Ovary (tissue), 9 donors: Measurements from ENCODE around the gene LYPLA2. TPM values are rescaled to one million over a fixed set of nuclear protein-coding genes. Genes with fewer than 3 reads are reported as not detected.

ENCODE experiments used
- DNase-seq, 5 donors: peaks; one replicate each; pipeline ENCODE4 v3.0.0-alpha.2; 2019 to 2020
- H3K27ac ChIP-seq, 2 donors: fragments of 200-600 bp; one replicate each; pipeline versions ENCODE4 v1.5.1 to v1.8.0; 2019 to 2022
- H3K27me3 ChIP-seq: fragments of 200-600 bp; one replicate; pipeline ENCODE4 v1.8.0; 2022
- H3K36me3 ChIP-seq: fragments of 200-600 bp; sonication (generic); one replicate; pipeline ENCODE4 v1.5.1; 2019
- H3K4me1 ChIP-seq: one replicate; pipeline ENCODE4 v1.8.1; 2013; ENCODE audit warnings: mild to moderate bottlenecking, moderate library complexity; ENCODE audit not compliant: insufficient read depth
- H3K4me3 ChIP-seq: fragments of 200-600 bp; sonication (generic); one replicate; pipeline ENCODE4 v1.5.1; 2017
- H3K9me3 ChIP-seq, 2 donors: fragments of 200-600 bp in 1 of 2; sonication (generic) in 1 of 2; one replicate each; pipeline versions ENCODE4 v1.5.1 to v1.8.1; 2013 to 2019; ENCODE audit warnings: mild to moderate bottlenecking in 1 of 2, moderate library complexity in 1 of 2
- EP300 ChIP-seq: sonication (generic); formaldehyde crosslinking; IDR thresholded peaks from one replicate; pipeline ENCODE4 v1.6.1; 2017; ENCODE audit warnings: antibody characterized with exemption
- POLR2A ChIP-seq: fragments of 450-650 bp; IDR thresholded peaks from one replicate; pipeline ENCODE4 v1.6.1; 2017; ENCODE audit warnings: antibody characterized with exemption, mild to moderate bottlenecking, moderate library complexity
- WGBS, 3 donors: extraction: QIAGEN DNeasy Blood & Tissue Kit in 1 of 3; methylation state at CpG; one replicate each; pipeline versions ENCODE4 v1.1.5 to v1.1.7; 2013 to 2017; 5-methylcytosine and 5-hydroxymethylcytosine counted together
- intact Hi-C, 4 donors: fragments of 100-400 bp; cut with DNase I; formaldehyde crosslinking; loops; one replicate each; pipeline versions ENCODE4 v1.11.0 to v1.15.1; 2022 to 2023
- polyA plus RNA-seq, 2 donors: library from polyadenylated mRNA; stranded (reverse); fragments of 200-250 nt in 1 of 2; fragments of 350-450 nt in 1 of 2; fragmentation: Illumina TruSeq in 1 of 2; extraction: RNeasy Lipid Tissue Mini Kit (QIAGEN cat#74804) in 1 of 2; gene quantifications; one replicate each; pipeline ENCODE4 v1.2.3, GENCODE V29; 2013 to 2014
- total RNA-seq, 7 donors: library from RNA; depleted of rRNA in 2 of 7; stranded (reverse); fragments of >200 nt in 2 of 7; fragmentation: NEBNext Ultra II Directional in 3 of 7; extraction: Animal tissue kit (Norgen Biotek cat#: 25700) in 3 of 7; gene quantifications; one replicate each; pipeline versions ENCODE4 v1.1.0 to v1.2.4, GENCODE V29; 2016 to 2023
- TF ChIP-seq, protein P1 (sequence below), 3 donors: fragments of 450-650 bp in 2 of 3; fragments of 200-600 bp in 1 of 3; IDR thresholded peaks; one replicate each; pipeline versions ENCODE4 v1.5.1 to v1.8.0; 2016 to 2022; ENCODE audit warnings: antibody characterized with exemption in 3 of 3, mild to moderate bottlenecking in 1 of 3
- donor health status: DM: no; HTN: no; CAD: no; lungs with moderate emphysema.
- donor health status: DM: no; HTN: no; CAD: no.
- donor health status: Bipolar disorder and iron deficiency.
- donor health status: DM: yes; HTN: yes; CAD: no.
- donor health status: DM: no; HTN: no; CAD: no.
- donor health status: DM: yes; HTN: yes; CAD: no.

Gene LYPLA2
- total and polyA plus RNA-seq, 9 donors, result 8.5 to 33.2 (median 26.0) TPM

DNA sequence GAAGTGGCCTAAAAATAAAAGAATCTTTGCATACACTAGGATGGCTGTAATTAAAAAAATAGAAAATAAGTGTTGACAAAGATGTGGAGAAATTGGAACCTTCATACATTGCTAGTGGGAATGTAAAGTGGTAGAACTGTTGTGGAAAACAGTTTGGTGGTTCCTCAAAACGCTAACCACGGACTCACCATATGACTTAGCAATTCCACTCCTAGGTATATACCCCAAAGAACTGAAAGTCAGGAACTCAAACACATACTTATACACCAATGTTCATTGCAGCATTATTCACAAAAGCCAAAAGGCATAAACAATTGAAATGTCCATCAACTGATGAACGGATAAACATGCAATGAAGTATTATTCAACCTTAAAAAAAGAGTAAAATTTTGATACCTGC, 45.1 kb downstream of the LYPLA2 start:
- no peaks in the 10 kb centered on the region for H3K36me3 ChIP-seq
- H3K27ac ChIP-seq, result no peak overlapping the region
- no peak overlapping the region for H3K4me3 ChIP-seq
- WGBS, 3 donors, result 77 to 86% (median 79%) methylated on average over 3 of the region's 3 CpGs
- intact Hi-C loops, result no loop called here
- no peaks in the 10 kb centered on the region for H3K9me3 ChIP-seq
- TF ChIP-seq, protein P1, sequence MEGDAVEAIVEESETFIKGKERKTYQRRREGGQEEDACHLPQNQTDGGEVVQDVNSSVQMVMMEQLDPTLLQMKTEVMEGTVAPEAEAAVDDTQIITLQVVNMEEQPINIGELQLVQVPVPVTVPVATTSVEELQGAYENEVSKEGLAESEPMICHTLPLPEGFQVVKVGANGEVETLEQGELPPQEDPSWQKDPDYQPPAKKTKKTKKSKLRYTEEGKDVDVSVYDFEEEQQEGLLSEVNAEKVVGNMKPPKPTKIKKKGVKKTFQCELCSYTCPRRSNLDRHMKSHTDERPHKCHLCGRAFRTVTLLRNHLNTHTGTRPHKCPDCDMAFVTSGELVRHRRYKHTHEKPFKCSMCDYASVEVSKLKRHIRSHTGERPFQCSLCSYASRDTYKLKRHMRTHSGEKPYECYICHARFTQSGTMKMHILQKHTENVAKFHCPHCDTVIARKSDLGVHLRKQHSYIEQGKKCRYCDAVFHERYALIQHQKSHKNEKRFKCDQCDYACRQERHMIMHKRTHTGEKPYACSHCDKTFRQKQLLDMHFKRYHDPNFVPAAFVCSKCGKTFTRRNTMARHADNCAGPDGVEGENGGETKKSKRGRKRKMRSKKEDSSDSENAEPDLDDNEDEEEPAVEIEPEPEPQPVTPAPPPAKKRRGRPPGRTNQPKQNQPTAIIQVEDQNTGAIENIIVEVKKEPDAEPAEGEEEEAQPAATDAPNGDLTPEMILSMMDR (IDR thresholded peaks at IDR 0.05), result no peak
- TF ChIP-seq EP300, result no peak
- no peak for TF ChIP-seq POLR2A
- H3K27me3 ChIP-seq, result no peaks in the 10 kb centered on the region
- DNase-seq, result no peak
- H3K4me1 ChIP-seq, result peaks cover 2% of the 10 kb centered on the region

DNA sequence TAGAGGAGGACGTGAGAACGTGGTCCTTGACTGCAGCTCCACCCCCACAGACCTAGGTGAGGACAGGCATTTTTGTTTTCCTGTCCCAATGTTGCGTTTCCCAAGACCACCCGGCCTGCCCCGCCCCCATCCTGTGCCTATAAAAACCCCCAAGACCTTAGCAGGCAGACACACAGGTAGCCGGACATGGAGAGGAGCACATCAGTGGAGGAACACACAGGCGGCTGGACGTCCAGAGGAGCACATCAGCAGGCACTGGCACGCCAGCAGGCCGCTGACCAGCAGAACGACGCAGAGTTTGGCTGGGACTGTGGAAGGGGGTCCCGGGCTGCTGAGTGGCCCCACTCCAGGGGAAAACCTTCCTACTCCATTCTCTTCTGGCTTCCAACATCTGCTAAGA, 47.0 kb downstream of the LYPLA2 start:
- Histone ChIP-seq H3K36me3 (no peaks in the 10 kb centered on the region), H3K4me3 (no peak overlapping the region), H3K27me3 (no peaks in the 10 kb centered on the region), H3K27ac (no peak overlapping the region), H3K9me3 (no peaks in the 10 kb centered on the region), H3K4me1 (peaks cover 2% of the 10 kb centered on the region)
- DNase-seq, result no peak
- WGBS, 3 donors, result 8 to 12% (median 10%) methylated on average over 13 of the region's 13 CpGs
- no peak for TF ChIP-seq POLR2A
- no peak for TF ChIP-seq EP300
- TF ChIP-seq, protein P1 (IDR thresholded peaks at IDR 0.05), result no peak
- intact Hi-C loops, result no loop called here

DNA sequence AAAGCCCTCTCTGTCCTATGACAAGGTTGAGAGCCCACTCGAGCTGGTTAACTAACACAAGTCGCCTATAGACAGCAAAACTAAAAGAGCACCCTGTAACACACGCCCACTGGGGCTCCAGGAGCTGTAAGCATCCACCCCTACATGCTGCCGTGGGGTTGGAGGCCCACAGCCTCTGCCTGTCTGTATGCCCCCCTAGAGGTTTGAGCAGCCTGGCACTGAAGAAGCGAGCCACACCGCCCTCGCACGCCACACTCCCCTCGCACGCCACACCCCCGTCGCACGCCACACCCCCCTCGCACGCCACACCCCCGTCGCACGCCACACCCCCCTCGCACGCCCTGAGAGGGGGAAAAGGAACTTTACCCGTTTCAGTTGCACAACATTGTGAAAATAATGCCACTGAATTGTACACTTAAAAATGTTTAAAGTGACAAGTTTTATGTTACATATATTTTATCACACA, 47.5 kb downstream of the LYPLA2 start:
- 0 to 1% (median 0%) methylated on average over 14 to 21 of the region's 21 CpGs for WGBS, 3 donors
- H3K36me3 ChIP-seq, result no peaks in the 10 kb centered on the region
- H3K4me3 ChIP-seq, result peak overlapping the region; percentile 33
- peaks cover 2% of the 10 kb centered on the region for H3K4me1 ChIP-seq
- H3K27me3 ChIP-seq, result no peaks in the 10 kb centered on the region
- TF ChIP-seq POLR2A (no peak), EP300 (no peak)
- TF ChIP-seq, protein P1 (IDR thresholded peaks at IDR 0.05), result no peak
- intact Hi-C loops, result no loop called here
- no peak overlapping the region for H3K27ac ChIP-seq
- H3K9me3 ChIP-seq, result no peaks in the 10 kb centered on the region
- DNase-seq, result peak; percentile 47 to 68 (median 66)

DNA sequence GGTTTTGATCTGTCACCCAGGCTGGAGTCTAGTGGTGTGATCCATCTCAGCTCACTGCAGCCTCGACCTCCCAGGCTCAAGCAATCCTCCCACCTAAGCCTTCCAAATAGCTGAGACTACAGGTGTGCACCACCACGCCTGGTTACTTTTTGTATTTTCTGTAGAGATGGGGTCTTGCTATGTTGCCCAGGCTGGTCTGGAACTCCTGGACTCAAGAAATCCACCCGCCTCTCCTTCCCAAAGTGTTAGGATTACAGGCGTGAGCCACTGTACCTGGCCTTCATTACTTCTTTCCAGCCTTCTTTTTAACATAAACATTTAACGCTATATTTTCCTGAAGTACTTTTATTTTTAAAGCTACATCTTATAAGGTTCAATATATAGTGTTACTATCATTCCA, 52.7 kb downstream of the LYPLA2 start:
- H3K27ac ChIP-seq, result no peak overlapping the region
- no peak overlapping the region for H3K4me3 ChIP-seq
- intact Hi-C loops, result no loop called here
- TF ChIP-seq POLR2A, result no peak
- TF ChIP-seq, protein P1 (IDR thresholded peaks at IDR 0.05), result no peak
- TF ChIP-seq EP300, result no peak
- peaks cover 0 to 3% of the 10 kb centered on the region in 2 donors for H3K9me3 ChIP-seq
- no peaks in the 10 kb centered on the region for H3K27me3 ChIP-seq
- 86 to 93% (median 88%) methylated on average over 5 of the region's 5 CpGs for WGBS, 3 donors
- DNase-seq, result no peak
- no peaks in the 10 kb centered on the region for H3K36me3 ChIP-seq
- no peaks in the 10 kb centered on the region for H3K4me1 ChIP-seq

Other genes with a start within 250 kb of the LYPLA2 start
- gene ID3, start 231.6 kb upstream of the LYPLA2 start, total RNA-seq, result 100 to 1,000 TPM in 4 of 7 donors, 10 to 100 TPM in 3; 44.1 to 274 (median 143) TPM
- 100 to 1,000 TPM in 1 of 2 donors, 10 to 100 TPM in 1; 37.9 to 257 TPM for gene ID3, start 231.6 kb upstream of the LYPLA2 start, polyA plus RNA-seq
- gene RPL11, start 99.3 kb upstream of the LYPLA2 start, total RNA-seq, result 1,000 to 10,000 TPM; 1,656 to 2,751 (median 1,969) TPM
- 1,000 to 10,000 TPM; 4,158 to 5,066 TPM for gene RPL11, start 99.3 kb upstream of the LYPLA2 start, polyA plus RNA-seq
- 10 to 100 TPM; 17.8 to 38.0 (median 27.3) TPM for gene ELOA, start 47.7 kb upstream of the LYPLA2 start, total RNA-seq
- 10 to 100 TPM; 13.0 to 29.8 TPM for gene ELOA, start 47.7 kb upstream of the LYPLA2 start, polyA plus RNA-seq
- 10 to 100 TPM; 39.9 to 46.5 (median 42.7) TPM for gene PITHD1, start 12.7 kb upstream of the LYPLA2 start, total RNA-seq
- 10 to 100 TPM; 43.4 to 55.0 TPM for gene PITHD1, start 12.7 kb upstream of the LYPLA2 start, polyA plus RNA-seq
- 10 to 100 TPM; 10.1 to 17.7 (median 13.4) TPM for gene GALE, start 9.6 kb downstream of the LYPLA2 start, total RNA-seq
- 10 to 100 TPM in 1 of 2 donors, 1 to 10 TPM in 1; 3.2 to 11.5 TPM for gene GALE, start 9.6 kb downstream of the LYPLA2 start, polyA plus RNA-seq
- gene HMGCL, start 34.3 kb downstream of the LYPLA2 start, total RNA-seq, result 10 to 100 TPM; 14.3 to 31.7 (median 25.2) TPM
- 10 to 100 TPM; 28.7 to 41.4 TPM for gene HMGCL, start 34.3 kb downstream of the LYPLA2 start, polyA plus RNA-seq
- 10 to 100 TPM; 21.7 to 66.1 (median 25.6) TPM for gene FUCA1, start 77.1 kb downstream of the LYPLA2 start, total RNA-seq
- gene FUCA1, start 77.1 kb downstream of the LYPLA2 start, polyA plus RNA-seq, result 100 to 1,000 TPM in 1 of 2 donors, 10 to 100 TPM in 1; 25.0 to 112 TPM
- under 1 TPM in 2 of 7 donors, not detected in 5; 0.03 to 0.11 TPM for gene CNR2, start 122.2 kb downstream of the LYPLA2 start, total RNA-seq
- gene CNR2, start 122.2 kb downstream of the LYPLA2 start, polyA plus RNA-seq, result under 1 TPM in 1 of 2 donors, not detected in 1; 0.10 TPM
- gene PNRC2, start 168.7 kb downstream of the LYPLA2 start, total RNA-seq, result 100 to 1,000 TPM in 3 of 7 donors, 10 to 100 TPM in 4; 72.5 to 121 (median 99.0) TPM
- gene PNRC2, start 168.7 kb downstream of the LYPLA2 start, polyA plus RNA-seq, result 100 to 1,000 TPM in 1 of 2 donors, 10 to 100 TPM in 1; 92.4 to 119 TPM
- gene SRSF10, start 189.2 kb downstream of the LYPLA2 start, total RNA-seq, result 100 to 1,000 TPM in 3 of 7 donors, 10 to 100 TPM in 4; 86.4 to 130 (median 99.1) TPM
- gene SRSF10, start 189.2 kb downstream of the LYPLA2 start, polyA plus RNA-seq, result 10 to 100 TPM; 57.1 to 99.8 TPM